Measurements from ENCODE around the gene AGBL1.

The AGBL1 gene

GRCh38 chr15:86609275-86609674 lies 529.6 kb downstream of the AGBL1 start:
- Histone ChIP-seq H3K4me3 (ENCODE audit: low read length) (no peak overlapping the region), H3K36me3 (ENCODE audit: insufficient read depth, low read length) (no peaks in the 10 kb centered on the region), H3K9me3 (ENCODE audit: low read length) (no peaks in the 10 kb centered on the region), H3K27me3 (ENCODE audit: insufficient read depth, low read length) (no peaks in the 10 kb centered on the region), H3K4me1 (ENCODE audit: insufficient read depth, low read length) (no peaks in the 10 kb centered on the region), H2AFZ (ENCODE audit: low read depth, low read length) (no peak overlapping the region)

GRCh38 chr15:86610038-86610437 lies 530.4 kb downstream of the AGBL1 start:
- Histone ChIP-seq H3K9me3 (ENCODE audit: low read length) (no peaks in the 10 kb centered on the region), H3K36me3 (ENCODE audit: insufficient read depth, low read length) (no peaks in the 10 kb centered on the region), H3K4me1 (ENCODE audit: insufficient read depth, low read length) (no peaks in the 10 kb centered on the region), H3K4me3 (ENCODE audit: low read length) (no peak overlapping the region), H3K27me3 (ENCODE audit: insufficient read depth, low read length) (no peaks in the 10 kb centered on the region), H2AFZ (ENCODE audit: low read depth, low read length) (no peak overlapping the region)

GRCh38 chr15:86611417-86612040 lies 531.9 kb downstream of the AGBL1 start:
- Histone ChIP-seq H3K9me3 (ENCODE audit: low read length) (no peaks in the 10 kb centered on the region), H3K36me3 (ENCODE audit: insufficient read depth, low read length) (no peaks in the 10 kb centered on the region)

GRCh38 chr15:86615411-86615810 lies 535.7 kb downstream of the AGBL1 start:
- H3K36me3 ChIP-seq (ENCODE audit: insufficient read depth, low read length) = no peaks in the 10 kb centered on the region
- peaks cover 14% of the 10 kb centered on the region for H3K4me1 ChIP-seq (ENCODE audit: insufficient read depth, low read length)
- H2AFZ ChIP-seq (ENCODE audit: low read depth, low read length) = no peak overlapping the region
- no peaks in the 10 kb centered on the region for H3K9me3 ChIP-seq (ENCODE audit: low read length)
- H3K4me3 ChIP-seq (ENCODE audit: low read length) = no peak overlapping the region
- no peaks in the 10 kb centered on the region for H3K27me3 ChIP-seq (ENCODE audit: insufficient read depth, low read length)

More at GRCh38 chr15:86611417-86612040, 531.9 kb downstream of the AGBL1 start:
- Histone ChIP-seq H3K27me3 (ENCODE audit: insufficient read depth, low read length) (no peaks in the 10 kb centered on the region), H2AFZ (ENCODE audit: low read depth, low read length) (no peak overlapping the region), H3K4me3 (ENCODE audit: low read length) (no peak overlapping the region), H3K4me1 (ENCODE audit: insufficient read depth, low read length) (no peaks in the 10 kb centered on the region)

GRCh38 chr15:86615816-86616215 lies 536.1 kb downstream of the AGBL1 start:
- H3K9me3 ChIP-seq (ENCODE audit: low read length) = no peaks in the 10 kb centered on the region
- H3K4me3 ChIP-seq (ENCODE audit: low read length) = no peak overlapping the region
- H3K4me1 ChIP-seq (ENCODE audit: insufficient read depth, low read length) = peaks cover 18% of the 10 kb centered on the region
- H2AFZ ChIP-seq (ENCODE audit: low read depth, low read length) = no peak overlapping the region
- no peaks in the 10 kb centered on the region for H3K27me3 ChIP-seq (ENCODE audit: insufficient read depth, low read length)
- H3K36me3 ChIP-seq (ENCODE audit: insufficient read depth, low read length) = no peaks in the 10 kb centered on the region

- H3K4me3 ChIP-seq (ENCODE audit: low read length) = no peak overlapping the region
- peaks cover 22% of the 10 kb centered on the region for H3K4me1 ChIP-seq (ENCODE audit: insufficient read depth, low read length)
- no peaks in the 10 kb centered on the region for H3K9me3 ChIP-seq (ENCODE audit: low read length)
- H3K27me3 ChIP-seq (ENCODE audit: insufficient read depth, low read length) = no peaks in the 10 kb centered on the region
- no peaks in the 10 kb centered on the region for H3K36me3 ChIP-seq (ENCODE audit: insufficient read depth, low read length)
- H2AFZ ChIP-seq (ENCODE audit: low read depth, low read length) = no peak overlapping the region
Observed at GRCh38 chr15:86616771-86617170, 537.1 kb downstream of the AGBL1 start.

- Histone ChIP-seq H3K36me3 (ENCODE audit: insufficient read depth, low read length) (no peaks in the 10 kb centered on the region), H3K4me1 (ENCODE audit: insufficient read depth, low read length) (peaks cover 25% of the 10 kb centered on the region), H2AFZ (ENCODE audit: low read depth, low read length) (no peak overlapping the region), H3K27me3 (ENCODE audit: insufficient read depth, low read length) (no peaks in the 10 kb centered on the region), H3K4me3 (ENCODE audit: low read length) (no peak overlapping the region), H3K9me3 (ENCODE audit: low read length) (no peaks in the 10 kb centered on the region)
Observed at GRCh38 chr15:86620157-86620556, 540.5 kb downstream of the AGBL1 start.

GRCh38 chr15:86620641-86621349 lies 541.1 kb downstream of the AGBL1 start:
- Histone ChIP-seq H3K9me3 (ENCODE audit: low read length) (no peaks in the 10 kb centered on the region), H3K4me3 (ENCODE audit: low read length) (no peak overlapping the region), H3K36me3 (ENCODE audit: insufficient read depth, low read length) (no peaks in the 10 kb centered on the region), H2AFZ (ENCODE audit: low read depth, low read length) (no peak overlapping the region), H3K4me1 (ENCODE audit: insufficient read depth, low read length) (peaks cover 25% of the 10 kb centered on the region), H3K27me3 (ENCODE audit: insufficient read depth, low read length) (no peaks in the 10 kb centered on the region)

GRCh38 chr15:86623236-86623635 lies 543.6 kb downstream of the AGBL1 start:
- Histone ChIP-seq H3K4me3 (ENCODE audit: low read length) (no peak overlapping the region), H3K9me3 (ENCODE audit: low read length) (no peaks in the 10 kb centered on the region), H3K4me1 (ENCODE audit: insufficient read depth, low read length) (peaks cover 25% of the 10 kb centered on the region), H3K27me3 (ENCODE audit: insufficient read depth, low read length) (no peaks in the 10 kb centered on the region), H2AFZ (ENCODE audit: low read depth, low read length) (no peak overlapping the region), H3K36me3 (ENCODE audit: insufficient read depth, low read length) (no peaks in the 10 kb centered on the region)

- Histone ChIP-seq H3K27me3 (ENCODE audit: insufficient read depth, low read length) (no peaks in the 10 kb centered on the region), H3K9me3 (ENCODE audit: low read length) (no peaks in the 10 kb centered on the region), H3K36me3 (ENCODE audit: insufficient read depth, low read length) (no peaks in the 10 kb centered on the region), H3K4me1 (ENCODE audit: insufficient read depth, low read length) (peaks cover 20% of the 10 kb centered on the region), H2AFZ (ENCODE audit: low read depth, low read length) (no peak overlapping the region), H3K4me3 (ENCODE audit: low read length) (no peak overlapping the region)
Observed at GRCh38 chr15:86624261-86625036, 544.8 kb downstream of the AGBL1 start.

GRCh38 chr15:86629409-86630356 lies 550.0 kb downstream of the AGBL1 start:
- Histone ChIP-seq H2AFZ (ENCODE audit: low read depth, low read length) (no peak overlapping the region), H3K27me3 (ENCODE audit: insufficient read depth, low read length) (no peaks in the 10 kb centered on the region), H3K9me3 (ENCODE audit: low read length) (no peaks in the 10 kb centered on the region), H3K4me1 (ENCODE audit: insufficient read depth, low read length) (peaks cover 2% of the 10 kb centered on the region), H3K4me3 (ENCODE audit: low read length) (no peak overlapping the region), H3K36me3 (ENCODE audit: insufficient read depth, low read length) (no peaks in the 10 kb centered on the region)

- Histone ChIP-seq H3K36me3 (ENCODE audit: insufficient read depth, low read length) (no peaks in the 10 kb centered on the region), H3K4me3 (ENCODE audit: low read length) (no peak overlapping the region), H2AFZ (ENCODE audit: low read depth, low read length) (no peak overlapping the region), H3K4me1 (ENCODE audit: insufficient read depth, low read length) (no peaks in the 10 kb centered on the region), H3K27me3 (ENCODE audit: insufficient read depth, low read length) (no peaks in the 10 kb centered on the region), H3K9me3 (ENCODE audit: low read length) (no peaks in the 10 kb centered on the region)
Observed at GRCh38 chr15:86630946-86631345, 551.3 kb downstream of the AGBL1 start.
